ENCODE data around the gene ANXA11. TPM values are rescaled to one million over a fixed set of nuclear protein-coding genes. Genes with fewer than 3 reads are reported as not detected.

The ANXA11 gene
- polyA plus RNA-seq, 1 experiment: 161 TPM

DNA sequence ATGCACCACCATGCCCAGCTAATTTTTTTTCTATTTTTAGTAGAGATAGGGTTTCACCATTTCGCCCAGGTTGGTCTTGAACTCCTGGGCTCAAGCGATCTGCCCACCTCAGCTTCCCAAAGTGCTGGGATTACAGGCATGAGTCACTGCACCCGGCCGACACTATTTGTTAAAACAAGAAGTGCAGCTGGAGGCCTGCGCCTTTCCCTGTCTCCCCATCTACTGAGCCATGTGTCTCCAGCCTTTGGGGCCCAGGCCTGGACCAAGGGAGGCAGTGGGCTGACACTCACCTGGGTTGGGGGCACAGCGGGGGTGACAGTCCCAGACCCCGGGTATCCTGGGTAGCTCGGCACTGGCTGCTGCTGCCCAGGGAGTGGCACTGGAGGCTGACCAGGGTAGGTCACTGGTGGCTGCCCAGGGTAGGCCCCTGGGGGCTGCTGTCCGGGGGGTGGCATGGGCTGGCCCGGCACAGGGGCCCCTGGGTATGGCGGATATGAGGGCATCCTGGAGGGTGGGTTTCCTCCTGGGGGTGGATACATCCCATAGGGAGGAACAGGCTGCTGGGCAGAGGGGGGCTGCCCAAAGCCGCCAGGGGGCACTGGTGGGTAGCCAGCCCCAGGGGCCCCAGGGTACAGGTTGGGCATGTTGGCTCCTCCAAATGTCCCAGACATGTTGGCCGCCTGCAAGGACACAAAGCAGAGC lies 36.5 kb downstream of the ANXA11 start:
- Histone ChIP-seq H3K27me3 (ENCODE audit: control insufficient read depth, insufficient read depth, low read length) (no peaks in the 10 kb centered on the region), H3K27ac (ENCODE audit: low read depth, low read length) (no peak overlapping the region), H3K9me3 (ENCODE audit: control insufficient read depth, insufficient read depth, low read length) (no peaks in the 10 kb centered on the region; the same call in 1 of the 2 replicates), H3K4me3 (ENCODE audit: low read depth, low read length) (no peak overlapping the region)
- ChIA-PET CTCF (interaction anchor here (0.7 kb wide), 1 partner anchor 16 kb away, joined by 4 read pairs; no protein-coding TSS in a partner anchor), POLR2A (interaction anchor here (1.0 kb wide), 1 partner anchor 19 kb away, joined by 4 read pairs; no protein-coding TSS in a partner anchor)
- no peak for DNase-seq (ENCODE audit: low read depth, low spot score)
- TF ChIP-seq, protein P1, sequence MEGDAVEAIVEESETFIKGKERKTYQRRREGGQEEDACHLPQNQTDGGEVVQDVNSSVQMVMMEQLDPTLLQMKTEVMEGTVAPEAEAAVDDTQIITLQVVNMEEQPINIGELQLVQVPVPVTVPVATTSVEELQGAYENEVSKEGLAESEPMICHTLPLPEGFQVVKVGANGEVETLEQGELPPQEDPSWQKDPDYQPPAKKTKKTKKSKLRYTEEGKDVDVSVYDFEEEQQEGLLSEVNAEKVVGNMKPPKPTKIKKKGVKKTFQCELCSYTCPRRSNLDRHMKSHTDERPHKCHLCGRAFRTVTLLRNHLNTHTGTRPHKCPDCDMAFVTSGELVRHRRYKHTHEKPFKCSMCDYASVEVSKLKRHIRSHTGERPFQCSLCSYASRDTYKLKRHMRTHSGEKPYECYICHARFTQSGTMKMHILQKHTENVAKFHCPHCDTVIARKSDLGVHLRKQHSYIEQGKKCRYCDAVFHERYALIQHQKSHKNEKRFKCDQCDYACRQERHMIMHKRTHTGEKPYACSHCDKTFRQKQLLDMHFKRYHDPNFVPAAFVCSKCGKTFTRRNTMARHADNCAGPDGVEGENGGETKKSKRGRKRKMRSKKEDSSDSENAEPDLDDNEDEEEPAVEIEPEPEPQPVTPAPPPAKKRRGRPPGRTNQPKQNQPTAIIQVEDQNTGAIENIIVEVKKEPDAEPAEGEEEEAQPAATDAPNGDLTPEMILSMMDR (IDR thresholded peaks at IDR 0.05; ENCODE audit: low read depth, low read length): peak; percentile 25; the same call in 1 of the 2 replicates

- Histone ChIP-seq H3K27ac (ENCODE audit: low read depth, low read length) (no peak overlapping the region), H3K9me3 (ENCODE audit: control insufficient read depth, insufficient read depth, low read length) (no peaks in the 10 kb centered on the region; the same call in 1 of the 2 replicates), H3K27me3 (ENCODE audit: control insufficient read depth, insufficient read depth, low read length) (no peaks in the 10 kb centered on the region), H3K4me3 (ENCODE audit: low read depth, low read length) (no peak overlapping the region)
- POLR2A ChIA-PET: interaction anchor here (1.0 kb wide), 1 partner anchor 19 kb away, joined by 4 read pairs; no protein-coding TSS in a partner anchor
- TF ChIP-seq, protein P1 (IDR thresholded peaks at IDR 0.05; ENCODE audit: low read depth, low read length): no peak
- DNase-seq (ENCODE audit: low read depth, low spot score): no peak
- CTCF ChIA-PET: interaction anchor here (0.7 kb wide), 1 partner anchor 17 kb away, joined by 4 read pairs; no protein-coding TSS in a partner anchor
These were observed 37.2 kb downstream of the ANXA11 start for GRCh38 chr10:80168162-80168511.

GRCh38 chr10:80167471-80168161 lies 37.7 kb downstream of the ANXA11 start:
- no peak overlapping the region for H3K4me3 ChIP-seq (ENCODE audit: low read depth, low read length)
- DNase-seq (ENCODE audit: low read depth, low spot score): no peak
- H3K27ac ChIP-seq (ENCODE audit: low read depth, low read length): no peak overlapping the region
- TF ChIP-seq, protein P1 (IDR thresholded peaks at IDR 0.05; ENCODE audit: low read depth, low read length): no peak
- no peaks in the 10 kb centered on the region; the same call in 1 of the 2 replicates for H3K9me3 ChIP-seq (ENCODE audit: control insufficient read depth, insufficient read depth, low read length)
- CTCF ChIA-PET: no interaction called here
- H3K27me3 ChIP-seq (ENCODE audit: control insufficient read depth, insufficient read depth, low read length): no peaks in the 10 kb centered on the region
- POLR2A ChIA-PET: interaction anchor here (1.0 kb wide), 1 partner anchor 20 kb away, joined by 4 read pairs; no protein-coding TSS in a partner anchor

GRCh38 chr10:80166581-80167470 lies 38.5 kb downstream of the ANXA11 start:
- no peaks in the 10 kb centered on the region; the same call in 1 of the 2 replicates for H3K9me3 ChIP-seq (ENCODE audit: control insufficient read depth, insufficient read depth, low read length)
- TF ChIP-seq, protein P1 (IDR thresholded peaks at IDR 0.05; ENCODE audit: low read depth, low read length): no peak
- H3K27me3 ChIP-seq (ENCODE audit: control insufficient read depth, insufficient read depth, low read length): no peaks in the 10 kb centered on the region
- H3K4me3 ChIP-seq (ENCODE audit: low read depth, low read length): no peak overlapping the region
- POLR2A ChIA-PET: interaction anchor here (0.6 kb wide), 1 partner anchor 10 kb away, joined by 3 read pairs; no protein-coding TSS in a partner anchor
- CTCF ChIA-PET: no interaction called here
- no peak for DNase-seq (ENCODE audit: low read depth, low spot score)
- H3K27ac ChIP-seq (ENCODE audit: low read depth, low read length): peak overlapping the region; percentile 57

Measured in AG04450 (cell line).